Hematopoietic multipotent progenitor cell (in vitro differentiated cells): ENCODE results near the gene ZNF768. TPM values are rescaled to one million over a fixed set of nuclear protein-coding genes. Genes with fewer than 3 reads are reported as not detected.
"Not testable (repeated sequence)": the region's sequence is repeated elsewhere in the genome, so short reads cannot be mapped to it uniquely, and the experiment has no call there.

Experiments
- DNase-seq, 3 donors: peaks; one replicate each; pipeline ENCODE4 v3.0.0-alpha.2; 2011 to 2015; ENCODE audit warnings: low read depth in 2 of 3, low spot score in 2 of 3
- total RNA-seq: library from RNA; depleted of rRNA; stranded (reverse); fragments of >200 nt; gene quantifications from one replicate; pipeline ENCODE4 v1.2.3, GENCODE V29; 2012

Gene ZNF768
- total RNA-seq, 1 donor, result 49.3 TPM

GRCh38 chr16:30556125-30556473, 29.7 kb upstream of the ZNF768 start:
- DNase-seq, result no peak

DNA sequence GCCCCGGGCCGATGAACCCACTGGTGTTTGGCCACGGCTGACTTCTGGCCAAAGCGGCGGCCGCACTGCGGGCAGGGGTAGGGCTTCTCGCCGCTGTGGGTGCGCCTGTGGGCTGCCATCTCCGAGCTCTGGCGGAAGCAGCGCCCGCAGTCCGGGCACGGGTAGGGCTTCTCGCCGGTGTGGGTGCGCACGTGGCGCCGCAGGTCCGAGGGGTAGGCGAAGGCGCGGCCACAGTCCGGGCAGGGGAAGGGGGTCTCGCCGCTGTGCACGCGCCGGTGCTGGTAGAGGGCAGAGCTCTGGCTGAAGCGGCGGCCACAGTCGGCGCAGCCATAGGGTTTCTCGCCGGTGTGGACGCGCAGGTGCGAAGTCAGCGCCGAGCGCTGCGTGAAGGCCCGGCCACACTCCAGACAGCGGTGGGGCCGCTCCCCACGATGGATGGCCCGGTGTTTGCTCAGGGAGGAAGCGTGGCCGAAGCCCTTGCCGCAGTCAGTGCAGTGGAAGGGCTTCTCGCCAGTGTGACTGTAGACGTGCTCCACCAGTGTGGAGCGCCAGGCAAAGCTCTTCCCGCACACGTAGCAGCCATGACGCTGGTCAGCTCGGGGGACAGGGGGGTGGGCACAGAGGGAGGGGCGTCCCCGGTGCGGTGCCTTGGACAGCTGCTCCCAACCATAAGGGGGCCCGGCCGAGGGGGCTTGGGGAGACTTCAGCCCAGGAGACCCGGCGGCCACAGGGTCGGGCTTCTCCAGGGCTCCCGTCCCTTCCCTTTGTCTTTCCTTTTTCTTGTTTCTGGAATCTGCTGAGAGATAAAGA, 29.2 kb upstream of the ZNF768 start:
- DNase-seq, result no peak

DNA sequence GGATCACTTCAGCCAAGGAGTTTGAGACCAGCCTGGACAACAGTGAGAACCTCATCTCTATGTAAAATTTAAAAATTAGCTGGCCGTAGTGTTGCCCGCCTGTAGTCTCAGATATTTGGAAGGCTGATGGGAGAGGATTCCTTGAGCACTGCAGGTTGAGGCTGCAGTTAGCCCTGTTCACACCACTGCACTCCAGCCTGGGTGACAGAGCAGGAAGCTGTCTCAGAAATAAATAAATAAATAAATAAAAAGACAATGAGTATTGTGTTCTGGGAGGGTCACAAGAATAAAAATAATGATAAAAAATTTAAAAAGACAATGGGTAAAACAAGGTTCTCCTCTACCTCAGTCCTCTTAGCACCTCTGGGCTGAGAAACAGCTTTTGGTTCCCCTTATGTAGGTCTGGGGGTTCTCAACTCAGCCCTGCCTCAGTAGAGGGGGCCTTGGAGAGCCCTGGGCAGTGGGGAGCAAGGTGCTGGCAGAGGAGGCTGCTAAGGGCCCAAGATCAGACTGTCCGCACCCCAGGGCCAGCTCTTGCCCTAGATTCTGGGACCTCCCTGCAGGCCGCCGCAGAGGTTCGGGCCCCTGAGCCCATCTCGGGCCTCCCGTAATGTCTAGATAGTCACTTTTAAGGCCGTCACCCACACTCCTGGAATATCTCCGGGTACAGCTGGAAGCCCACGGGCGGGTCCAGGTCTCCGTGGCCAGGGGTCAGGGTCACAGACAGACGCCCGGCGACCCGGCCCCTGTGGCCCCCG, 28.4 kb upstream of the ZNF768 start:
- DNase-seq, result no peak

DNA sequence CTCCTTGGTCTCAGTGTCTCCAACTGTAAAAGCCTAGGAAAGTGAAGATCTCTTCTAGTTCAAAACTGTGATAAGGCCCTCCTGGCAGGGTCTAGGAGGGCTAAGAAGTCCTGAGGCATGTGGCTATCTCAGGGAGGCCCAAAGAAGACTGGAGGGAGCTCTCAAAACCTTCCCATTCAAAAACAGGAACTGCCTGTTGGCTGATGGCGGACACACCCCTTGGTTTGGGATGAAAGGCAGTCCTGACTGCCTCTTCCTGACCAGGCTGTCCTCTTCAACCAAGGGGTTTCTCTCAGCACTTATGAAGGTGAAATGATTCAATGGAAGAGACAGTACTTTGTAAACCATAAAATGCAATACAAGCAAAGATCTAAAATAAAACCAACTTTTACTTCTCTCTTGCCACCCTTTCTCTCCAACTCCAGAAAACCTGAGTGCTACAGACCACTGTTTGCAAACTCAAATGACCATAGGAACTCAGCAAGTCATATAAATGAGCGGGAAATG, 27.1 kb upstream of the ZNF768 start:
- no peak for DNase-seq

- DNase-seq, result no peak
Observed at GRCh38 chr16:30552956-30553355, 26.6 kb upstream of the ZNF768 start.

DNA sequence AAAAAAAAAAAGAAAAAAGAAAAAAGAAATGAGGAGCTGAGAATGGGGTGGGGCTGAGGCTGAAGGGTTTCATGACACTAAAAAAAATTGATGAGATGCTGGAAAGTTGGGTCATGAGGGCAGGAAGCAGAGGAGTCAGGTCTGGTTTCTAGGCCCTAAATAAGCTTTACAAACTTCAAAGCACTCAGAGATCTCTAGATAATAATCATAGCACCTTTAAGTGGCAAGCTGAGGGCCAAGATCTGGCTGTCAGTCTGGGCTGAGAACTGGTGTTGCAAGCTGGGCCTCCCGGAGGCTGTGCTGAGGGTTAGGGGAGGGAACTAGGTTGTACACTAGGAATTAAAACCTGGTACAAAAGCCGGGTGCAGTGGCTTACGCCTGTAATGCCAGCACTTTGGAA, 25.4 kb upstream of the ZNF768 start:
- DNase-seq, result peak in 1 of 3 donors; percentile 43

- DNase-seq, result no peak
Observed at GRCh38 chr16:30548416-30549253, 22.3 kb upstream of the ZNF768 start.

- DNase-seq, result no peak
Observed at GRCh38 chr16:30546115-30546514, 19.7 kb upstream of the ZNF768 start.

DNA sequence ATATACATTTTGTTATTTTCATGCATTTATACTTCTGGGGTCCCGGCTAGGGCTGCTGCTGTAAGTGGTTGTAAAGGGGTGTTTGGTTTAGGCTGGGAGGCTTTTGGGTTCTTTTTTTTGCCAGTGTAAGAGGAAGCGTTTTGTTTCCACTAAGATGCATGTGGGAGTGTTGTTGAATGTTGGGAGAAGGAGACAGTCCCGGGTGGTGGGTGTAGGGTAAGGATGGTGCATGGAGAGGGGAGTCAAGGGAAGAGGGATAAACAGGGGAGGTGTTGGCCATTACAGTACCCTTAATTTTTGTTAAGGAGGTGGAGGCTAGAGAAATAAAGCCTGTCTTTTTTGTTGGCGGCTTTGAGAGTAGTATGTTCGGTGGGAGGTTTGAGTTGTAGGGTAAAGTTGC, 16.7 kb upstream of the ZNF768 start:
- DNase-seq, result no peak

GRCh38 chr16:30541502-30542329, 15.3 kb upstream of the ZNF768 start:
- DNase-seq, result no peak

- not testable (repeated sequence) for DNase-seq
Observed at GRCh38 chr16:30540916-30541464, 14.6 kb upstream of the ZNF768 start.

DNA sequence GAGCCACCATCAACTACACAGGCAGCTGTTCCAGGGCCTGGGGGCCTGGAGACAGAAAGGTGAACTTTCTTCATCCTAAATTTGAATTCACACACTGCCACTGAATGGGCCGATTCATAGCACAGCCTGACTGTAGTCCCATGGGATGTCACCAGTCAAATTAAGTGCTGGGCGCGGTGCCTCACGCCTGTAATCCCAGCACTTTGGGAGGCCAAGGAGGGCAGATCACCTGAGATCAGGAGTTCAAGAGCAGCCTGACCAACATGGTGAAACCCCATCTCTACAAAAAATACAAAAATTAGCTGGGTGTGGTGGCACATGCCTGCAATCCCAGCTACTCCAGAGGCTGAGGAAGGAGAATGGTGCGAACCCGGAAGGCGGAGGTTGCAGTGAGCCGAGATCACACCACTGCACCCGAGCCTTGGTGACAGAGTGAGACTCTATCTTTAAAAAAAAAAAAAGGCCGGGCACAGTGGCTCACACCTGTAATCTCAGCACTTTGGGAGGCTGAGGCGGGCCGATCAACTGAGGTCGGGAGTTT, 13.7 kb upstream of the ZNF768 start:
- not testable (repeated sequence) for DNase-seq

DNA sequence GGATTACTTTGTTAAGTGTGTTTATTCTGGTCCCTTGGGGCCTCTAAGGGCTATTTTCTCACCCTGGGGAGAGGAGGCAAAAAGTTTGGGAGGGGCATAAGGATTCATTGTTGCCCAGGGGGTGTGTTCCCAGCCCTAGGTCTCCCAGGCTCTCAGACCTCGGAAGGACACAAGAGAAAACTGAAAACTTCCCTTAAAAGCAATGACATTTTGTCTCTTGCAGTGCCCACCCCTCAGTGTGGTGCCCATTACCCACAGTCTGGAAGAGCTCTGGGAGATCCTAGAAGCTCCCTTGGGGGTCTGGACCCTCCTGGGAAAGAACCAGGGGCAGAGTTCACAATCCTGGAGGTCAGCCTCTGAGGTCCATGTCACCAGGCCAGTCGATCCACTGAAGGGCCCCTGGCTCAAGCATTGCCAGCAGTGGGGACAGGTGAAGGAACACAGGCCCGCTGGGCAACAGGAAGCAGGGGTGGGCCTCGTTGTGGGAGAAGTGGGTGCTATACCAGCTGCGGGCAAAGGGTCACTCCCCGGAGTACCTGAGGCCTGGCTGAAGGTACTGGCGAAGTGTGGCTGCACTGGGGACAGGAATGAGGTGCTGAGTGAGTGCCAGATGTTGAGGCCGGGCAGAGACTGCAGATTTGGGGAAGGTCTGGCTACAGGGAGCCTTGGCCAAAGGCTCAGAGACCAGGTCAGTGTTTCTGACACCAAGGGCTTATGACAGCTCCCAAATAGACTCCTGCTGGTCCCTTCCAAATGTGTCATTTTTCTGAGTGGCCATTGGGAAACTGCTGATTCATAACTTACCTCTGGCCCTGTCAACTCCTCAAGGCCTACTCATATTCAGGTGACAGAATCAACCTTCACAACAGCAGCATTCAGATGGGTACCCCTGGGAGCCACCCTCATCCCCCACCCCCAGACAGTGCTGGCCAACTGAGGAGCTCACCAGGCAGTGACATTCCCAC, 12.9 kb upstream of the ZNF768 start:
- no peak for DNase-seq

DNA sequence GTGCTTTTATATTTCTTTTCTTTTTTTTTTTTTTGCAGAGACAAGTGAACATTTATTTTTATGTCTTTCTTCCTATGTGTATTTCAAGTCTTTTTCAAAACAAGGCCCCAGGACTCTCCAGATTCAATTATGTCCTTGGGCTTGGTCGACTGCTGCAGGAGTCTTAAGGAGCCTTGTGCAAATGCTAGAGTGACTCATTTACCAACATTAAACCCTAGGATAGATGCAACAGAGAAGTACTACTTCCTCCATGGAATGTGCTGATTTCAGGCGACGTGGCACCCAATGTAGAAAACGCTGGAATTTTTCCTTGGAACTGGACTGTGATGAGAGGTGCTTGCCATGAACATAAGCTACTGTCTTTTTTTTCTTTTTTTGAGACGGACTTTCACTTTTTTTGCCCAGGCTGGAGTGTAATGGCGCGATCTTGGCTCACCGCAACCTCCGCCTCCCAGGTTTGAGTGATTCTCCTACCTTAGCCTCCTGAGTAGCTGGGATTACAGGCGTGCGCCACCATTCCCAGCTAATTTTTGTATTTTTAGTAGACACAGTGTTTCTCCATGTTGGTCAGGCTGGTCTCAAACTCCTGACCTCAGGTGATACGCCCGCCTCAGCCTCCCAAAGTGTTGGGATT, 10.1 kb upstream of the ZNF768 start:
- DNase-seq, result not testable (repeated sequence)

- DNase-seq, result peak; percentile 31 to 84 (median 73)
Observed at GRCh38 chr16:30535777-30536190, 9.4 kb upstream of the ZNF768 start.

DNA sequence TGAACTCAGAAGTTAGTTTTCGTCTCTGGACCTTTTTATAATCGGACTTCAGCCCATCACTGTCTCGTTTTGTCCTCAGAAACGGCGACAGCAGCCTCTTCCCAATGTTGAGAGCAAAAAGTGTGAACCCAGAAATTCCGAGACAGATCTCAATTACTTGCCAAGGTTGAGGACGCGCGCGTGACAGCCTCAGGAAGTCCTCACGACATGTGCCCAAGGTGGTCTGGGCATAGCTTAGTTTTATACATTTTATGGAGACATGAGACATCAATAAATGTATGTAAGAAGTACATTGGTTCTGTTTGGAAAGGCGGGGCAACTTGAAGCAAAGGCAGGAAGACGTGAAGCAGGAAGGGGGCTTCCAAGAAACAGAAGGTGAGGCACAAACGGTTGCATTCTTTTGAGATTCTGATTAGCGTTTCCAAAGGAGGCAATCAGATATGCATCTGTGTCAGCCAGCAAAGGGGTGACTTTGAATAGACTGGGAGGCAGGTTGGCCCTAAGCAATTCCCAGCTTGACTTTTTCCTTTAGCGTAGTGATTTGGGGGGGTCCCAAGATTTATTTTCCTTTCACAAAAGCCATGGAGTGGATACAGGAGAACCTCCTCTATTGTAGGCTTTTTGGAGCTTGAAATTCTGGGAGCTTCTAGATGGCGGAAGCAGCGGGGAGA, 8.9 kb upstream of the ZNF768 start:
- no peak for DNase-seq

DNA sequence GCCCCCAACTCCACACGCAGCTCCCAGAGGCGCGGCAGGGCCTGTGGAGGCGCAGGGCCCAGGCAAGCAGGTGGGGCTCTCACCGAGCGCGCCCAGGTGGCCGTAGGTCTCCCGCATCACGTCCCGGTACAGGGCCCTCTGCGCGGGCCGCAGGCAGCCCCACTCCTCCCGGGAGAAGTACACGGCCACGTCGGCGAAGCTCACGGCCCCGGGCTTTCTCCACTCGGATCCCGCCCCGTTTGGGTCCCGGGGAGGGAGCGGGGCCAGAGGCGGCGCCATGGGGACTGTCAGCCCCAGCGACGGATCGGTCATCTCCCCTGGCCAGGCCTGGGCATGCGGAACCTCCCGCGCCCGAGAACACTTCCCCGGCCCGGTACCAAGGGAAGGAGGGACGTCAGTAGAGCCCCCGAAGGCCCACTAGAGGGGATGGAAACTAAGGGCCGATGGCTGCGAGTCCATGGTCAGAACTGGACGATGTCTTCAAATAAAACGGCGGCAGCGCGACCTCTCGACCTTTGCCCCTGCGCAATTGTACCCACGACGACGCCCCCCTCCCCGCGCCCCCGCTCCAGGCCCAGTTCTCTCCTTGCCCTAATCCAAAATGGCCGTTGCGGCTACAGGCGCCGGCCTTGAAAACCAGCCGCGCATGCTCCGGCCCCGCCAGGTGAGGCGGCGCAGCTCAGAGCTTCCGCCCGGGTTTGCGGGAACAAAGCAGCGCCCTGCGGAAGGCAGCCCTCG, 8.2 kb upstream of the ZNF768 start, which contains the start of gene ZNF747:
ZNF747 (minus strand) TSS at position 491 of the 738 bp plus-strand sequence; CDS start at position 312, 179 bp downstream.
- peak; percentile 81 to 91 (median 91) for DNase-seq
